ENCODE measurements around the gene CAPN1.
"Not testable (repeated sequence)": the region's sequence is repeated elsewhere in the genome, so short reads cannot be mapped to it uniquely, and the experiment has no call there.

Gene CAPN1

DNA sequence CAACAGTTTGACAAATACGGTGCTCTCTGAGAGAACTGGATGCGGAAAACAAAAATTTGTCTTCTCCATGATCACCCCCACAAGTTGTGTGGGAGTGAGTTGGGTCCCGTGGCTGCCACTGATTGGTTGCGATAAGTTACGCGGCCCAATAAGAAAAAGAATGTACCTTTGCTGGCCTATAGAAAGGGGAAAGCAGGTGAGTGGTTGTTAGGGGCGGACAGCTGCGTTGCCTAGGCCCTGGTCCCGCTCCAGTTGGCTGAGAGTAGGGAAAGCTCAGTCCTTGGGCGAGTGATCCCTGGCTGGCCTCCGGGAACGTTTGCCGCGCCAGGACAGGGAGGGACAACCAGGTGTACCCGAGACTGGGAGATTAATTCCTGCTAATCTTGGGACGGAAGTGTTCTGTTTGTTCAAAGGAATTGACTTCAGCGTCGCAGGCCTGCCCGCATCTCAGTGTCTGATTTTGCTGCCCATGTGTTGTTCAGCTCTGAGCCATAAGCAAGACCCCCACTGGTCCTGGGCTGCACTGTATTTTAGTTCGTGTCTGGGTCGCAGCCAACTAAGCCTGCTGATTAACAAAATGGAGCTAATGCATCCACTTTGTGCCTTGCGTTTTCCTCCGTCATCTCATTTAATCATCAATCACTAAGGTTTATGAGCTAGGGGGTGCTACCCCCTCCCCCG lies 46.6 kb upstream of the CAPN1 start:
- peak; percentile 98 for DNase-seq (ENCODE audit: low read depth, low spot score)
- peak overlapping the region; percentile 82 for H3K4me3 ChIP-seq (ENCODE audit: low read depth, low read length)
- in situ Hi-C loops (cut with HindIII; ENCODE audit: low sequenced_read_pairs) = no loop called here
- TF ChIP-seq, protein P1, sequence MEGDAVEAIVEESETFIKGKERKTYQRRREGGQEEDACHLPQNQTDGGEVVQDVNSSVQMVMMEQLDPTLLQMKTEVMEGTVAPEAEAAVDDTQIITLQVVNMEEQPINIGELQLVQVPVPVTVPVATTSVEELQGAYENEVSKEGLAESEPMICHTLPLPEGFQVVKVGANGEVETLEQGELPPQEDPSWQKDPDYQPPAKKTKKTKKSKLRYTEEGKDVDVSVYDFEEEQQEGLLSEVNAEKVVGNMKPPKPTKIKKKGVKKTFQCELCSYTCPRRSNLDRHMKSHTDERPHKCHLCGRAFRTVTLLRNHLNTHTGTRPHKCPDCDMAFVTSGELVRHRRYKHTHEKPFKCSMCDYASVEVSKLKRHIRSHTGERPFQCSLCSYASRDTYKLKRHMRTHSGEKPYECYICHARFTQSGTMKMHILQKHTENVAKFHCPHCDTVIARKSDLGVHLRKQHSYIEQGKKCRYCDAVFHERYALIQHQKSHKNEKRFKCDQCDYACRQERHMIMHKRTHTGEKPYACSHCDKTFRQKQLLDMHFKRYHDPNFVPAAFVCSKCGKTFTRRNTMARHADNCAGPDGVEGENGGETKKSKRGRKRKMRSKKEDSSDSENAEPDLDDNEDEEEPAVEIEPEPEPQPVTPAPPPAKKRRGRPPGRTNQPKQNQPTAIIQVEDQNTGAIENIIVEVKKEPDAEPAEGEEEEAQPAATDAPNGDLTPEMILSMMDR (IDR thresholded peaks at IDR 0.05; ENCODE audit: low read depth, low read length) = no peak

DNA sequence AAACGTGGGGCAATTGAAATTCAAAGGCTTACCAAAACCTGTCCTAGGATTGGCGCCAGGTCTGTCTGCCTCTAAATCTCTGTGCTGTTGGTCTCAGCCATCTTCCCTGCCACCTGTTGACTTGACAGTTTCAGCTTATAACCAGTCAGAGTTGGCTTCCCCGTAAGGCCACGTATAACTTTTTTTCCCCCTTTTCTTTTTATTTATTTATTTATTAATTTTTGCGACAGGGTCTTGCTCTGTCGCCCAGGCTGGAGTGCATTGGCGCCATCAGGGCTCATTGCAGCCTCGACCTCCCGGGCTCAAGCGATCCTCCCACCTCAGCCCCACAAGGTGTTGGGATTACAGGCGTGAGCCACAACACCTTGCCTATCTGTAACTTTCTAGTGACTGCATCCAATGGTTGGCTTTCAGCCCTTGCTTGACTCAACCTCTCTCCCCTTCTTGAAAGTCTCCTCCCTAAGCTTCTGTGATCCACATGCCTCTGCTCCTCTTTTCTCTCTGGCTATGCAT lies 46.0 kb upstream of the CAPN1 start:
- in situ Hi-C loops (cut with HindIII; ENCODE audit: low sequenced_read_pairs) = no loop called here
- no peak for DNase-seq (ENCODE audit: low read depth, low spot score)
- TF ChIP-seq, protein P1 (IDR thresholded peaks at IDR 0.05; ENCODE audit: low read depth, low read length) = no peak

DNA sequence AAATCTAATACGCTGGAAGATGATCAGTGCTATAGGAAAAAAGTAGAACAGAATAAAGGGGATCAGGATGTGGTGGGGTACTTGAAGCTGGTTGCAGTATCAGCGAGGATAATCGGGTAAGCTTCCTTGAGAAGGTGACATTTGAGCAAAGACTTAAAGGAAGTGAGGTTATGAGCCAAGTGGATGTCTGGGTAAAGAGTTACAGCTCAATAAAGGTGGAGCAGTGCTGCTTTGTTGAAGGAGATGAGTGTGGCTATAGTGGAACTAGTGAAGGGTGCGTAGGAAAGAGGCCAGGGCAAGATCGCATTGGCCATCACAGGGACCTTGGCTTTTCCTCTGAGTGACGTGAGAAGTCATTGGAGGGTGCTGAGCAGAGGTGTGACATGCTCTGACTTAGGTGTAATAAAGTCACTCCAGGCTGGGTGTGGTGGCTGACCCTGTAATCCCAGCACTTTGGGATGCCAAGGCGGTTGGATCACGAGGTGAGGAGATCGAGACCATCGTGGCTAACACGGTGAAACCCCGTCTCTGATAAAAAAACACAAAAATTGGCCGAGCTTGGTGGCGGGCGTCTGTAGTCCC lies 45.1 kb upstream of the CAPN1 start:
- DNase-seq (ENCODE audit: low read depth, low spot score) = no peak
- H3K4me3 ChIP-seq (ENCODE audit: low read depth, low read length) = no peak overlapping the region
- TF ChIP-seq, protein P1 (IDR thresholded peaks at IDR 0.05; ENCODE audit: low read depth, low read length) = no peak
- in situ Hi-C loops (cut with HindIII; ENCODE audit: low sequenced_read_pairs) = no loop called here

More for the DNA sequence above, 46.0 kb upstream of the CAPN1 start:
- H3K4me3 ChIP-seq (ENCODE audit: low read depth, low read length) = peak overlapping the region; percentile 82

DNA sequence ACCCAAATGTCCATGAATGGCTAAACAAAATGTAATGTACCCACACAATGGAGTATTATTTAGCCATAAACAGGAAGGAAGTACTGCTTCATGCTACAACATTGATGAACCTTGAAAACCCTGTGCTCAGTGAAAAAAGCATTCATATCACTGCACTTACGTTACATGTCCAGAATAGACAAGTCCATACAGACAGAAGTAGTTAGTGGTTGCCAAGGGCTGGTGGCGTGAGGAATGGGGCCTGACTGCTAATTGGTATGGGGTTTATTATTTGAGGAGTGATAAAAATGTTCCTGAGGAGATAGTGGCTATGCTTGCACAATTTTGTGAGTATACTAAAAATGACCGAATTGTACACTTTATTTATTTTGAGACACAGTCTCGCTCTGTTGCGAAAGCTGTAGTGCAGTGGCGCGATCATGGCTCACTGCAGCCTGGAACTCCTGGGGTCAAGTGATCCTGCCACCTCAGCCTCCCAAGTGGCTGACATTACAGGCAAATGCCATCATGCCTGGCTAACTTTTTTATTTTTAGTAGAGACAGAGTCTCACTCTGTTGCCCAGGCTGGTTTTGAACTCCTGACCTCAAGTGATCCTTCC lies 39.7 kb upstream of the CAPN1 start:
- TF ChIP-seq, protein P1 (IDR thresholded peaks at IDR 0.05; ENCODE audit: low read depth, low read length) = no peak
- DNase-seq (ENCODE audit: low read depth, low spot score) = no peak
- in situ Hi-C loops (cut with HindIII; ENCODE audit: low sequenced_read_pairs) = no loop called here
- H3K4me3 ChIP-seq (ENCODE audit: low read depth, low read length) = no peak overlapping the region

DNA sequence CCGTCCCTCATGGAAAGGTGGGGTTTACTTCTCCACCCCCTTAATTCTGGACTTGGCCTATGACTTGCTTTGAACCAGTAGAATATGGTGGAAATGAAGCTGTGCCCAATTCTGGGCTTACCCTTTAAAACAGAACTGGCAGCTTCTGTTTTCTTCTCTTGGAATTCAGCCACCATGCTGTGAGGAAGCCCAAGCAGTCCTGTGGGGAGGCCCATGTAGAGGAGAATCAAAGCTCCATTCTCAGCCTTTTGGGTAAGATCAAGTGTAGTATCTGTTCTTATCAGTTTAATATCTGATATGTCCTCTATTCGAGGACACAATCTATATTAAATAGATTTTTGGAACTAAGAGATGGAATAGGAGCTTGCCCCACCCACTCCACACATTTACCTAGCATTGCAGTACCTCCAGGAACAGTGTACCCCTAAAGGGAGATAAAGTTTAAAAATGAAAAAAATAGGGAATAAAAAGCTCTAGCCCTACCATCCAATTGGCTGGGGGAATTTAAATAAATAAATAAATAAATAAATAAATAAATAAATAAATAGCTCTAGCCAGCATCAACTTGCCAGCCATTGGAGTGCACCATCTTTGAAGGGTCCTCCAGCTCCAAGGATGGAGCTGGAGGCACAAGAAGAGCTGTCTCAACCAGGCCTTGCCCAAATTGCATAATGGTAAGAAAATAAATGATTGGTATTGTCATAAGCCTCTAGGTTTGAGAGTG lies 34.2 kb upstream of the CAPN1 start:
- in situ Hi-C loops (cut with HindIII; ENCODE audit: low sequenced_read_pairs) = no loop called here

DNA sequence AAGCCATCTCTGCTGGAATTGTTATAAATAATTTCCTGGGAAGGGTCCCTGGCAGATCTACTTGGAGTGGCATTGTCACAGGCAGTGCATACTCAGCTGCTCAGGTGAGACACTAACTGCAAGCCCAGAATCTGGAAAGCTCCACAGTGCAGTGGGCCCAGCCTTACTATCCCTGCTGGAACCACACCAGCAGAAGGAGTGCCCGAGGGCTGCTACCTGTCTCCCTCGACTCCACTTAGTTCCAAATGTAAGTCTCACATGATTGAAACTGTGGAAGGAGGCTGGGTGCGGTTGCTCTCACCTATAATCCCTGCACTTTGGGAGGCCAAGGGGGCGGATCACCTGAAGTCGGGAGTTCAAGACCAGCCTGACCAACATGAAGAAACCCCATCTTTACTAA lies 33.1 kb upstream of the CAPN1 start:
- in situ Hi-C loops (cut with HindIII; ENCODE audit: low sequenced_read_pairs) = no loop called here
- TF ChIP-seq, protein P1 (IDR thresholded peaks at IDR 0.05; ENCODE audit: low read depth, low read length) = no peak
- no peak overlapping the region for H3K4me3 ChIP-seq (ENCODE audit: low read depth, low read length)
- no peak for DNase-seq (ENCODE audit: low read depth, low spot score)

More for the DNA sequence above, 34.2 kb upstream of the CAPN1 start:
- TF ChIP-seq, protein P1 (IDR thresholded peaks at IDR 0.05; ENCODE audit: low read depth, low read length) = no peak
- no peak for DNase-seq (ENCODE audit: low read depth, low spot score)
- no peak overlapping the region for H3K4me3 ChIP-seq (ENCODE audit: low read depth, low read length)

DNA sequence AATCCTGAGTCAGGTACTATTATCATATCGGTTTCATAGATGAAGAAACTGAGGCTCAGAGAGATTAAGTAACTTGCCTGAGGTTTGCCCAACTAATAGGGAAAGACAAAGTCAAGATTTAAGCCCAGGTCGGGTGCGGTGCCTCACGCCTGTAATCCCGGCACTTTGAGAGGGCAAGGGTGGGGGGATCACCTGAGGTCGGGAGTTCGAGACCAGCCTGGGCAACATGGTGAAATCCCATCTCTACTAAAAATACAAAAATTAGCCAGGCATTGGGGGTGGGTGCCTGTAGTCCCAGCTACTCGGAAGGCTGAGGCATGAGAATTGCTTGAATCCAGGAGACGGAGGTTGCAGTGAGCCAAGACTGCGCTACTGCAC lies 31.6 kb upstream of the CAPN1 start:
- DNase-seq (ENCODE audit: low read depth, low spot score); H3K4me3 ChIP-seq (ENCODE audit: low read depth, low read length); in situ Hi-C loops (cut with HindIII; ENCODE audit: low sequenced_read_pairs): not testable (repeated sequence)
